ENCODE measurements around the gene TMEM239. TPM values are rescaled to one million over a fixed set of nuclear protein-coding genes. Genes with fewer than 3 reads are reported as not detected.

TMEM239 gene
- polyA plus RNA-seq, 1 of the 3 experiments (the other 2 are of a cell fraction) = 0.02 TPM

GRCh38 chr20:2846698-2847097, 30.5 kb downstream of the TMEM239 start:
- no peaks in the 10 kb centered on the region for H3K27me3 ChIP-seq (ENCODE audit: insufficient read depth)
- CTCF ChIA-PET = interaction anchor here (1.1 kb wide), 1 partner anchor 322 kb away, joined by 5 read pairs; no protein-coding TSS in a partner anchor
- WGBS (ENCODE audit: low lambda C conversion rate) = 92% methylated on average over 5 of the region's 5 CpGs
- no peak overlapping the region for H3K9ac ChIP-seq
- no peak for DNase-seq
- POLR2A ChIA-PET = no interaction called here
- H3K4me1 ChIP-seq (ENCODE audit: control insufficient read depth in 1 of 2, insufficient read depth in 2 of 2, low read depth in 1 of 2, low read length in 1 of 2) = peaks cover 2 to 6% of the 10 kb centered on the region in 2 experiments; a peak in 3 of 4 replicates
- H3K4me3 ChIP-seq (ENCODE audit: low read depth in 2 of 2, low read length in 1 of 2) = no peak overlapping the region
- H3K9me3 ChIP-seq = no peaks in the 10 kb centered on the region
- no peak overlapping the region for H3K27ac ChIP-seq (ENCODE audit: low read depth in 2 of 2, low read length in 1 of 2)
- H3K36me3 ChIP-seq (replicated peaks in 1 of 2; ENCODE audit: control insufficient read depth in 1 of 2, insufficient read depth in 2 of 2, low read length in 1 of 2) = peaks cover 3 to 7% of the 10 kb centered on the region in 2 experiments
- no peaks in the 10 kb centered on the region for H3F3A ChIP-seq (replicated peaks; ENCODE audit: insufficient read depth)
- no peaks in the 10 kb centered on the region for H4K20me1 ChIP-seq (ENCODE audit: insufficient read depth)
- no peaks in the 10 kb centered on the region for H3K9me2 ChIP-seq
- H3K79me2 ChIP-seq (ENCODE audit: insufficient read depth) = peaks cover 30% of the 10 kb centered on the region; the same call in 1 of the 2 replicates
- no peak overlapping the region for H2AFZ ChIP-seq (ENCODE audit: low read depth)
- TF ChIP-seq USF2 (IDR thresholded peaks at IDR 0.05; ENCODE audit: borderline replicate concordance, low read depth, low read length) (no peak), NFIC (IDR thresholded peaks at IDR 0.05; ENCODE audit: borderline replicate concordance) (no peak), FOXM1 (IDR thresholded peaks at IDR 0.05; ENCODE audit: low read depth) (no peak), RAD21 (IDR thresholded peaks at IDR 0.05; ENCODE audit: low read length) (no peak), SIN3A (IDR thresholded peaks at IDR 0.05; ENCODE audit: borderline replicate concordance, low read depth, low read length) (no peak), RCOR1 (IDR thresholded peaks at IDR 0.05; ENCODE audit: low read length) (no peak), RFX5 (IDR thresholded peaks at IDR 0.05; ENCODE audit: low read length) (no peak), FOXJ3 (CRISPR knock-in tag; IDR thresholded peaks at IDR 0.05) (no peak), GATA2 (CRISPR knock-in tag; IDR thresholded peaks at IDR 0.05) (no peak), CTCF (IDR thresholded peaks at IDR 0.05) (no peak), JUND (IDR thresholded peaks at IDR 0.05) (no peak), TAF1 (IDR thresholded peaks at IDR 0.05; ENCODE audit: borderline replicate concordance, low read depth, low read length) (no peak)
- no peak overlapping the region for H3K4me2 ChIP-seq

- CTCF ChIA-PET = no interaction called here
- Histone ChIP-seq H3K27ac (ENCODE audit: low read depth in 2 of 2, low read length in 1 of 2) (no peak overlapping the region), H3K4me3 (ENCODE audit: low read depth in 2 of 2, low read length in 1 of 2) (no peak overlapping the region), H3K27me3 (ENCODE audit: insufficient read depth) (no peaks in the 10 kb centered on the region), H3K9me2 (no peaks in the 10 kb centered on the region), H3F3A (replicated peaks; ENCODE audit: insufficient read depth) (no peaks in the 10 kb centered on the region), H2AFZ (ENCODE audit: low read depth) (no peak overlapping the region), H3K79me2 (ENCODE audit: insufficient read depth) (peaks cover 23% of the 10 kb centered on the region; the same call in 1 of the 2 replicates), H4K20me1 (ENCODE audit: insufficient read depth) (no peaks in the 10 kb centered on the region), H3K4me1 (ENCODE audit: control insufficient read depth in 1 of 2, insufficient read depth in 2 of 2, low read depth in 1 of 2, low read length in 1 of 2) (peaks cover 0 to 2% of the 10 kb centered on the region in 2 experiments; a peak in 1 of 4 replicates), H3K9ac (no peak overlapping the region), H3K4me2 (no peak overlapping the region), H3K36me3 (replicated peaks in 1 of 2; ENCODE audit: control insufficient read depth in 1 of 2, insufficient read depth in 2 of 2, low read length in 1 of 2) (peaks cover 3 to 7% of the 10 kb centered on the region in 2 experiments), H3K9me3 (no peaks in the 10 kb centered on the region)
- WGBS (ENCODE audit: low lambda C conversion rate) = 97% methylated on average over 4 of the region's 4 CpGs
- POLR2A ChIA-PET = no interaction called here
- no peak for DNase-seq
- TF ChIP-seq USF1 (IDR thresholded peaks at IDR 0.05; ENCODE audit: borderline replicate concordance, low read depth) (no peak), MXI1 (IDR thresholded peaks at IDR 0.05; ENCODE audit: low read depth, low read length) (no peak), NFIC (IDR thresholded peaks at IDR 0.05; ENCODE audit: borderline replicate concordance) (no peak), MEF2A (IDR thresholded peaks at IDR 0.05; ENCODE audit: borderline replicate concordance, low read depth) (no peak), TAF1 (IDR thresholded peaks at IDR 0.05; ENCODE audit: borderline replicate concordance, low read depth, low read length) (no peak), JUND (IDR thresholded peaks at IDR 0.05) (no peak), GABPA (IDR thresholded peaks at IDR 0.05; ENCODE audit: low read depth) (no peak)
Measured at GRCh38 chr20:2847802-2848201, 31.6 kb downstream of the TMEM239 start.
